HCT116 (cell line): ENCODE results near the gene SLC25A33. TPM values are rescaled to one million over a fixed set of nuclear protein-coding genes. Genes with fewer than 3 reads are reported as not detected.

Experiments
- ATAC-seq: fragments of 200-7000 bp; cut with Tn5 transposase; 2 replicates; pipeline ENCODE4 v1.9.1; 2020; ENCODE audit warnings: mild to moderate bottlenecking, moderate library complexity
- BruUV-seq: library from RNA; stranded (reverse); fragments of 400-500 nt; replicated peaks from 2 replicates; lab custom pipeline; 2021; lab: Mats Ljungman, UMichigan
- CTCF ChIA-PET: fragments of 300-600 bp; sonication (Branson Sonifier 250); formaldehyde crosslinking; loops from one replicate; lab custom pipeline; 2021; ENCODE audit warnings: antibody characterized with exemption; lab: Charles Lee
- POLR2A ChIA-PET: fragments of 300-600, 350-600 bp; sonication (Branson Sonifier 250); formaldehyde crosslinking; loops from one replicate; lab custom pipeline; 2021; ENCODE audit warnings: antibody characterized with exemption; lab: Charles Lee
- RAD21 ChIA-PET, 2 experiments: fragments of 300-600 bp; sonication (Branson Sonifier 250); formaldehyde crosslinking; loops; one replicate each; lab custom pipeline; 2023; ENCODE audit warnings: low total read pairs in 2 of 2; ENCODE audit not compliant: uncharacterized antibody in 2 of 2, unreplicated experiment in 2 of 2, low non-redundant PET in 1 of 2; lab: Charles Lee
- DNase-seq: peaks from one replicate; pipeline ENCODE4 v3.0.0-alpha.2; 2010; ENCODE audit warnings: low read depth, low spot score
- H2AFZ ChIP-seq: fragments of 200-600 bp; shearing (Covaris generic), sonication (generic); 2 replicates; pipeline ENCODE4 v1.6.1; 2017; ENCODE audit warnings: low read depth, mixed run types, mixed read lengths, antibody characterized with exemption, low read length; ENCODE audit not compliant: poor library complexity, severe bottlenecking
- H3K27ac ChIP-seq: 2 replicates; pipeline ENCODE4 v1.5.1; 2012; ENCODE audit warnings: low read depth, low read length
- H3K27me3 ChIP-seq: fragments of 200-600 bp; sonication (generic); 2 replicates; pipeline ENCODE4 v1.6.1; 2016; ENCODE audit warnings: mixed run types, low read length, mixed read lengths; ENCODE audit not compliant: insufficient read depth
- H3K36me3 ChIP-seq, 2 experiments: fragments of 200-500 bp in 1 of 2; fragments of 200-600 bp in 1 of 2; sonication (Bioruptor generic) in 1 of 2; sonication (generic) in 1 of 2; 2 replicates each; pipeline versions ENCODE4 v1.5.1 to v1.6.1; 2014 to 2016; ENCODE audit warnings: low read length in 2 of 2, inconsistent platforms in 1 of 2, mixed read lengths in 1 of 2, mixed run types in 1 of 2; ENCODE audit not compliant: insufficient read depth in 2 of 2, control insufficient read depth in 1 of 2
- H3K4me1 ChIP-seq, 2 experiments: fragments of 200-600 bp in 1 of 2; sonication (generic) in 1 of 2; 2 replicates each; pipeline versions ENCODE4 v1.5.1 to v1.6.1; 2012 to 2017; ENCODE audit warnings: low read length in 2 of 2, inconsistent platforms in 1 of 2, mild to moderate bottlenecking in 1 of 2, mixed read lengths in 1 of 2, mixed run types in 1 of 2, moderate library complexity in 1 of 2; ENCODE audit not compliant: insufficient read depth in 2 of 2, control insufficient read depth in 1 of 2
- H3K4me2 ChIP-seq: fragments of 200-600 bp; sonication (generic); 2 replicates; pipeline ENCODE4 v1.6.1; 2017; ENCODE audit warnings: mixed run types, low read length, mixed read lengths
- H3K4me3 ChIP-seq, 2 experiments: fragments of 200-600 bp in 1 of 2; sonication (generic) in 1 of 2; replicated peaks in 1 of 2; 2 replicates each; pipeline ENCODE4 v1.5.1; 2011 to 2016; ENCODE audit warnings: low read length in 2 of 2, control low read depth in 1 of 2, low read depth in 1 of 2, mild to moderate bottlenecking in 1 of 2, mixed read lengths in 1 of 2, mixed run types in 1 of 2
- H3K79me2 ChIP-seq: fragments of 200-600 bp; sonication (generic); 2 replicates; pipeline ENCODE4 v1.6.1; 2017; ENCODE audit warnings: mild to moderate bottlenecking, mixed run types, low read length, moderate library complexity, mixed read lengths; ENCODE audit not compliant: insufficient read depth
- H3K9ac ChIP-seq: fragments of 200-600 bp; sonication (generic); 2 replicates; pipeline ENCODE4 v1.6.1; 2016; ENCODE audit warnings: low read length, mixed read lengths
- H3K9me2 ChIP-seq: fragments of 200-600 bp; sonication (generic), shearing (Covaris generic); 2 replicates; pipeline ENCODE4 v1.6.1; 2017; ENCODE audit warnings: mixed run types, mild to moderate bottlenecking, moderate library complexity; ENCODE audit not compliant: insufficient read depth
- H3K9me3 ChIP-seq, 2 experiments: fragments of 200-500 bp in 1 of 2; fragments of 200-600 bp in 1 of 2; sonication (Bioruptor generic) in 1 of 2; sonication (generic) in 1 of 2; 2 replicates each; pipeline ENCODE4 v1.6.1; 2014 to 2017; ENCODE audit warnings: low read length in 2 of 2, mixed read lengths in 2 of 2, inconsistent platforms in 1 of 2, low read depth in 1 of 2, mild to moderate bottlenecking in 1 of 2, mixed run types in 1 of 2, moderate library complexity in 1 of 2; ENCODE audit not compliant: control insufficient read depth in 1 of 2, insufficient read depth in 1 of 2
- H4K20me1 ChIP-seq: fragments of 200-600 bp; sonication (generic), shearing (Covaris generic); 2 replicates; pipeline ENCODE4 v1.6.1; 2017; ENCODE audit warnings: mixed run types, mild to moderate bottlenecking, moderate library complexity; ENCODE audit not compliant: insufficient read depth
- CBX3 ChIP-seq: IDR thresholded peaks from 2 replicates; pipeline ENCODE4 v1.6.1; 2012; ENCODE audit warnings: low read depth
- ELF1 ChIP-seq: IDR thresholded peaks from 2 replicates; pipeline ENCODE4 v1.6.1; 2012; ENCODE audit warnings: low read depth, borderline replicate concordance
- EZH2 ChIP-seq: fragments of 200-600 bp; sonication (generic); IDR thresholded peaks from 2 replicates; pipeline ENCODE4 v1.6.1; 2017; ENCODE audit warnings: antibody characterized with exemption, mixed run types
- EZH2phosphoT487 ChIP-seq: fragments of 200-600 bp; IDR thresholded peaks from 2 replicates; pipeline ENCODE4 v1.6.1; 2018; ENCODE audit warnings: antibody characterized with exemption, borderline replicate concordance
- FOSL1 ChIP-seq: IDR thresholded peaks from 2 replicates; pipeline ENCODE4 v1.6.1; 2012; ENCODE audit warnings: low read depth
- JUND ChIP-seq: IDR thresholded peaks from 2 replicates; pipeline ENCODE4 v1.6.1; 2012
- POLR2AphosphoS5 ChIP-seq: IDR thresholded peaks from 2 replicates; pipeline ENCODE4 v1.6.1; 2011; ENCODE audit warnings: mild to moderate bottlenecking, low read depth, low read length, moderate library complexity
- SIN3A ChIP-seq: IDR thresholded peaks from 2 replicates; pipeline ENCODE4 v1.6.1; 2012; ENCODE audit warnings: low read depth
- TCF7L2 ChIP-seq: IDR thresholded peaks from 2 replicates; pipeline ENCODE4 v1.7.0; 2011; ENCODE audit warnings: borderline replicate concordance, inconsistent platforms; ENCODE audit not compliant: insufficient read depth, insufficient read length; ENCODE audit errors: extremely low read depth
- YY1 ChIP-seq: IDR thresholded peaks from 2 replicates; pipeline ENCODE4 v1.6.1; 2011; ENCODE audit warnings: low read length, low read depth, moderate library complexity, mild to moderate bottlenecking; ENCODE audit not compliant: insufficient replicate concordance; ENCODE audit errors: extremely low read depth
- ZNF274 ChIP-seq: fragments of 200-500 bp; sonication (Bioruptor generic); IDR thresholded peaks from 2 replicates; pipeline ENCODE4 v1.6.1; 2014; ENCODE audit warnings: mild to moderate bottlenecking, low read depth, low read length, inconsistent platforms
- intact Hi-C: fragments of 100-400 bp; cut with micrococcal nuclease; formaldehyde crosslinking; loops from 2 replicates; pipeline ENCODE4 v1.10.0; 2022
- total RNA-seq: library from RNA; stranded (reverse); gene quantifications from one replicate; pipeline ENCODE4 v1.2.1, GENCODE V29; 2021; ENCODE audit not compliant: unreplicated experiment
- TF ChIP-seq, protein P1 (sequence below), 3 experiments: fragments of 200-600 bp in 1 of 3; sonication (generic) in 1 of 3; IDR thresholded peaks in 2 of 3; conservative IDR thresholded peaks in 1 of 3; 2 replicates each; pipeline ENCODE4 v1.5.1; 2012 to 2017; ENCODE audit warnings: low read depth in 2 of 3, low read length in 2 of 3, antibody characterized with exemption in 1 of 3, borderline replicate concordance in 1 of 3, control low read depth in 1 of 3, mild to moderate bottlenecking in 1 of 3, mixed read lengths in 1 of 3, mixed run types in 1 of 3, moderate library complexity in 1 of 3; ENCODE audit not compliant: insufficient read depth in 1 of 3
- TF ChIP-seq, protein P2 (sequence below): IDR thresholded peaks from 2 replicates; pipeline ENCODE4 v1.6.1; 2012
- TF ChIP-seq, protein P3 (sequence below): IDR thresholded peaks from 2 replicates; pipeline ENCODE4 v1.6.1; 2012
- TF ChIP-seq, protein P4 (sequence below): IDR thresholded peaks from 2 replicates; pipeline ENCODE4 v1.6.1; 2011; ENCODE audit warnings: mild to moderate bottlenecking, low read length, moderate library complexity; ENCODE audit not compliant: insufficient replicate concordance; ENCODE audit errors: extremely low read depth

Gene SLC25A33
- total RNA-seq, 1 experiment from 2014 or later = 9.8 TPM

DNA sequence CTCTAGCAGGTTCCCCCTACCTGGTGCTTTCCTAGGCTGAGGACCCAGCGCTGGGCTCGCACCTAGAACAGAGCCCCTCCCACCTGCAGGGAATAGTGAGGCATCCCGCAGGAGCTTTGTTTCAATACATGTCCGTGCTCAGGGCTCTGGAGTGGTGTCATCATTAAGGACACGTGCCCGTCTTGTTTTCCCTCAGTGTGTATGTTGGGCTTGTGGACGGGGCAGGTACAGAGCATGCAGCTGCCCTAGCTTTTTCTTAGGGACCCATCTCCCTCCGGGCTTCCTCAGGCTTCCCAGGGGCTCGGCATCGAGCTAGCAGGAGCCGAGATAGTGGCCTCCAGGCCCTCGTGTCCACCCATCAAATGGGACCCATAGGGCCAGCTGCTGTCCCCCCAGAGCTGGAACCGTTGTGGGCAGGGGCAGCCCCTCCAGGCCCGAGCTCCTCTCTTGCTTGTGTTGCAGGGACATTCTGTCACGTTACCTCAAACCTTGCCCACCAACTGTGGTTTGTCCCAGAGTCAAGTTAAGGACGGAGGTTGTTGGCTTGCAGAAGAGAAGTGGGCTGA is 53.3 kb downstream of the SLC25A33 start:
- DNase-seq (no peak), ATAC-seq (no peak)
- Histone ChIP-seq H2AFZ (no peak overlapping the region), H3K27ac (no peak overlapping the region), H3K4me3 (no peak overlapping the region), H3K79me2 (peaks cover 80% of the 10 kb centered on the region), H3K9me3 (no peaks in the 10 kb centered on the region), H3K4me1 (peaks cover 13 to 29% of the 10 kb centered on the region in 2 experiments; a peak in 3 of 4 replicates), H3K9me2 (no peaks in the 10 kb centered on the region), H3K4me2 (no peak overlapping the region), H4K20me1 (peaks cover 23% of the 10 kb centered on the region; the same call in 1 of the 2 replicates), H3K27me3 (no peaks in the 10 kb centered on the region), H3K9ac (no peak overlapping the region), H3K36me3 (peaks cover 0 to 7% of the 10 kb centered on the region in 2 experiments; a peak in 1 of 4 replicates)
- TF ChIP-seq ZNF274 = no peak
- no peak for TF ChIP-seq FOSL1
- TF ChIP-seq CBX3 = no peak
- TF ChIP-seq EZH2 = no peak
- TF ChIP-seq JUND = no peak
- TF ChIP-seq TCF7L2 = no peak
- intact Hi-C loops = no loop called here
- ChIA-PET POLR2A (no interaction called here), RAD21 (no interaction called here), CTCF (no interaction called here)
- BruUV-seq = no TSS peak

DNA sequence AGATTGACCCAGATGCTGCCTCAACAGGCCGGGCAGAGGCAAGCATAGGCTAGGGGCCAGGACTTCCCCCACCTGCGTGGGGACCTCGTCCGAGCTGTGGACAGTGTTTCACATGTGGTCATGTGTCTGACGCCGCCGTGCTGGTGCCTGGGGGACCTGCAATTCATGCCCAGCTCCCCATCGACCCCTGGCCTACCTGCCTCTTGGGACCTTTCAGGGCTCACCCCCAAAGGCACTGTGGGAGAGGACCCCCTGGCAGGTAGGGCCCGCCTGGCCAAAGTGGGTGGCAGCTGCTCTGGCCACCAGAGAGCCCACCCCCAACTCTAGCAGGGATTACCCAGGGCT is 53.9 kb downstream of the SLC25A33 start:
- RAD21 ChIA-PET = no interaction called here
- 0 out of 2 replicates have a peak overlapping the region, but pooled peaks have one; percentile 5 for H3K4me2 ChIP-seq
- TF ChIP-seq, protein P1, sequence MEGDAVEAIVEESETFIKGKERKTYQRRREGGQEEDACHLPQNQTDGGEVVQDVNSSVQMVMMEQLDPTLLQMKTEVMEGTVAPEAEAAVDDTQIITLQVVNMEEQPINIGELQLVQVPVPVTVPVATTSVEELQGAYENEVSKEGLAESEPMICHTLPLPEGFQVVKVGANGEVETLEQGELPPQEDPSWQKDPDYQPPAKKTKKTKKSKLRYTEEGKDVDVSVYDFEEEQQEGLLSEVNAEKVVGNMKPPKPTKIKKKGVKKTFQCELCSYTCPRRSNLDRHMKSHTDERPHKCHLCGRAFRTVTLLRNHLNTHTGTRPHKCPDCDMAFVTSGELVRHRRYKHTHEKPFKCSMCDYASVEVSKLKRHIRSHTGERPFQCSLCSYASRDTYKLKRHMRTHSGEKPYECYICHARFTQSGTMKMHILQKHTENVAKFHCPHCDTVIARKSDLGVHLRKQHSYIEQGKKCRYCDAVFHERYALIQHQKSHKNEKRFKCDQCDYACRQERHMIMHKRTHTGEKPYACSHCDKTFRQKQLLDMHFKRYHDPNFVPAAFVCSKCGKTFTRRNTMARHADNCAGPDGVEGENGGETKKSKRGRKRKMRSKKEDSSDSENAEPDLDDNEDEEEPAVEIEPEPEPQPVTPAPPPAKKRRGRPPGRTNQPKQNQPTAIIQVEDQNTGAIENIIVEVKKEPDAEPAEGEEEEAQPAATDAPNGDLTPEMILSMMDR (IDR thresholded peaks at IDR 0.05 in 2 of 3, conservative IDR thresholded peaks at IDR 0.05 in 1 of 3; ENCODE audit: borderline replicate concordance in 1 of 3, insufficient read depth in 1 of 3, low read depth in 2 of 3, low read length in 2 of 3) = no peak
- no peak for TF ChIP-seq YY1
- TF ChIP-seq, protein P2, sequence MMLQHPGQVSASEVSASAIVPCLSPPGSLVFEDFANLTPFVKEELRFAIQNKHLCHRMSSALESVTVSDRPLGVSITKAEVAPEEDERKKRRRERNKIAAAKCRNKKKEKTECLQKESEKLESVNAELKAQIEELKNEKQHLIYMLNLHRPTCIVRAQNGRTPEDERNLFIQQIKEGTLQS = no peak
- TF ChIP-seq ZNF274 = no peak
- TF ChIP-seq ELF1 = no peak
- no peak for TF ChIP-seq SIN3A
- no peak for TF ChIP-seq EZH2phosphoT487
- TF ChIP-seq CBX3 = no peak
- no peak for TF ChIP-seq TCF7L2
- TF ChIP-seq, protein P3, sequence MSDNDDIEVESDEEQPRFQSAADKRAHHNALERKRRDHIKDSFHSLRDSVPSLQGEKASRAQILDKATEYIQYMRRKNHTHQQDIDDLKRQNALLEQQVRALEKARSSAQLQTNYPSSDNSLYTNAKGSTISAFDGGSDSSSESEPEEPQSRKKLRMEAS = no peak
- TF ChIP-seq, protein P4, sequence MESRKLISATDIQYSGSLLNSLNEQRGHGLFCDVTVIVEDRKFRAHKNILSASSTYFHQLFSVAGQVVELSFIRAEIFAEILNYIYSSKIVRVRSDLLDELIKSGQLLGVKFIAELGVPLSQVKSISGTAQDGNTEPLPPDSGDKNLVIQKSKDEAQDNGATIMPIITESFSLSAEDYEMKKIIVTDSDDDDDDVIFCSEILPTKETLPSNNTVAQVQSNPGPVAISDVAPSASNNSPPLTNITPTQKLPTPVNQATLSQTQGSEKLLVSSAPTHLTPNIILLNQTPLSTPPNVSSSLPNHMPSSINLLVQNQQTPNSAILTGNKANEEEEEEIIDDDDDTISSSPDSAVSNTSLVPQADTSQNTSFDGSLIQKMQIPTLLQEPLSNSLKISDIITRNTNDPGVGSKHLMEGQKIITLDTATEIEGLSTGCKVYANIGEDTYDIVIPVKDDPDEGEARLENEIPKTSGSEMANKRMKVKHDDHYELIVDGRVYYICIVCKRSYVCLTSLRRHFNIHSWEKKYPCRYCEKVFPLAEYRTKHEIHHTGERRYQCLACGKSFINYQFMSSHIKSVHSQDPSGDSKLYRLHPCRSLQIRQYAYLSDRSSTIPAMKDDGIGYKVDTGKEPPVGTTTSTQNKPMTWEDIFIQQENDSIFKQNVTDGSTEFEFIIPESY = no peak
- no peak for TF ChIP-seq POLR2AphosphoS5
- no peak for TF ChIP-seq FOSL1

More for the DNA sequence above, 53.9 kb downstream of the SLC25A33 start:
- peaks cover 80% of the 10 kb centered on the region for H3K79me2 ChIP-seq
- intact Hi-C loops = no loop called here
- H3K27ac ChIP-seq = peak overlapping the region; percentile 25; the same call in 1 of the 2 replicates
- no peak overlapping the region for H3K4me3 ChIP-seq
- CTCF ChIA-PET = no interaction called here
- H3K4me1 ChIP-seq = peaks cover 12 to 27% of the 10 kb centered on the region in 2 experiments; a peak in 3 of 4 replicates
- DNase-seq (no peak), ATAC-seq (no peak)
- H3K27me3 ChIP-seq = no peaks in the 10 kb centered on the region
- no peak overlapping the region for H2AFZ ChIP-seq
- H3K9me2 ChIP-seq = no peaks in the 10 kb centered on the region
- H3K36me3 ChIP-seq = peaks cover 0 to 10% of the 10 kb centered on the region in 2 experiments; a peak in 1 of 4 replicates
- POLR2A ChIA-PET = no interaction called here
- no peaks in the 10 kb centered on the region for H3K9me3 ChIP-seq
- BruUV-seq = no TSS peak
- H4K20me1 ChIP-seq = peaks cover 23% of the 10 kb centered on the region; the same call in 1 of the 2 replicates
- H3K9ac ChIP-seq = no peak overlapping the region
